SK-N-MC (cell line): ENCODE measurements around the gene UBE3C.

ENCODE experiments used
- EZH2 ChIP-seq: fragments of 200-600 bp; sonication (generic); IDR thresholded peaks from one replicate; pipeline ENCODE4 v1.6.1; 2017; ENCODE audit warnings: antibody characterized with exemption
- FOXP2 ChIP-seq: optimal IDR thresholded peaks from 2 replicates; pipeline ENCODE3; 2011; ENCODE audit warnings: mild to moderate bottlenecking, moderate library complexity; ENCODE audit not compliant: insufficient read depth; ENCODE audit errors: extremely low read length, control extremely low read depth
- POLR2AphosphoS5 ChIP-seq: IDR thresholded peaks from 2 replicates; pipeline ENCODE4 v1.6.1; 2012; ENCODE audit warnings: mild to moderate bottlenecking, low read depth, low read length, borderline replicate concordance

DNA sequence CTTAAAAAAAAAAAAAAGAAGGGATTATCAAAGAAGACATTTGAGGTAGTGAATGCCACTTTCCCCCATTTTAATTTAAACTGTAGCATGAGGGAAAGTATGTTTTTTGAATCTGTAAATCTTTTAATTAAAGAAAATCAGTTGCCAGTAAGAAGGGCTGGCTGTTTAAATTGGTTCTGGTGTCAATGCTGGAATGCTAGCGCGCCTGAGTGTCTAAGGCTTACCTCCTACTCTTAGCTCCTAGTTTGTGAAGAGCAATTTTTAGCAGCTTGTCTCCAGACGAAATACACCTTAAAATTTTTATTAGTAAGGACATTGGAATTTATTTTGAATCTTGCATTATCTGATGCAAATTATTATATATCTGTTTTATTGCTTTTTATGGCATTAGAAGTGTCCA, 54.1 kb downstream of the UBE3C start:
- TF ChIP-seq POLR2AphosphoS5 = no peak
- no peak for TF ChIP-seq EZH2
- TF ChIP-seq FOXP2 = no peak
